RWPE1 (cell line): ENCODE results near the gene HHIP.

Experiments
- CTCF ChIA-PET: fragments of 350-600 bp; sonication (Branson Sonifier 250); formaldehyde crosslinking; extraction: SDS; loops from one replicate; lab custom pipeline; 2021; lab: Yijun Ruan, JAX
- POLR2A ChIA-PET: fragments of 400-600 bp; formaldehyde crosslinking; extraction: SDS; loops from one replicate; lab custom pipeline; 2020; ENCODE audit warnings: antibody characterized with exemption; ENCODE audit not compliant: low non-redundant PET; lab: Yijun Ruan, JAX
- DNase-seq: peaks from one replicate; pipeline ENCODE4 v3.0.0; 2012; ENCODE audit warnings: low spot score
- H3K27ac ChIP-seq: fragments of 450-650 bp; 2 replicates; pipeline ENCODE4 v1.5.1; 2017
- CTCF ChIP-seq: fragments of 450-650 bp; conservative IDR thresholded peaks from 2 replicates; pipeline ENCODE4 v1.5.1; 2017; ENCODE audit warnings: low read depth, mild to moderate bottlenecking

HHIP gene

GRCh38 chr4:144666539-144667175, 20.7 kb downstream of the HHIP start:
- H3K27ac ChIP-seq: no peak overlapping the region
- ChIA-PET POLR2A (no interaction called here), CTCF (no interaction called here)
- no peak for TF ChIP-seq CTCF
- DNase-seq: no peak

- POLR2A ChIA-PET: no interaction called here
- DNase-seq: no peak
- TF ChIP-seq CTCF: no peak
- no peak overlapping the region for H3K27ac ChIP-seq
- CTCF ChIA-PET: no interaction called here
Measured at GRCh38 chr4:144667500-144667899, 21.5 kb downstream of the HHIP start.

GRCh38 chr4:144670776-144671175, 24.8 kb downstream of the HHIP start:
- no peak overlapping the region for H3K27ac ChIP-seq
- no peak for DNase-seq
- CTCF ChIA-PET: no interaction called here
- POLR2A ChIA-PET: no interaction called here
- TF ChIP-seq CTCF: no peak

GRCh38 chr4:144674711-144675110, 28.8 kb downstream of the HHIP start:
- DNase-seq: no peak
- ChIA-PET CTCF (no interaction called here), POLR2A (no interaction called here)
- TF ChIP-seq CTCF: no peak
- H3K27ac ChIP-seq: no peak overlapping the region

- H3K27ac ChIP-seq: no peak overlapping the region
- ChIA-PET CTCF (no interaction called here), POLR2A (no interaction called here)
- TF ChIP-seq CTCF: no peak
- DNase-seq: no peak
Measured at GRCh38 chr4:144681806-144682205, 35.9 kb downstream of the HHIP start.

GRCh38 chr4:144683516-144683915, 37.6 kb downstream of the HHIP start:
- ChIA-PET POLR2A (no interaction called here), CTCF (no interaction called here)
- no peak overlapping the region for H3K27ac ChIP-seq
- TF ChIP-seq CTCF: no peak
- no peak for DNase-seq
